PC-9 (cell line): ENCODE measurements around the gene F13B. TPM values are rescaled to one million over a fixed set of nuclear protein-coding genes. Genes with fewer than 3 reads are reported as not detected.

Experiments
- BruUV-seq: library from RNA; stranded (reverse); fragments of 400-500 nt; replicated peaks from 2 replicates; lab custom pipeline; 2021; lab: Mats Ljungman, UMichigan
- CTCF ChIA-PET: fragments of 300-600 bp; sonication (Branson Sonifier 250); formaldehyde crosslinking; loops from one replicate; lab custom pipeline; 2022; ENCODE audit warnings: antibody characterized with exemption; lab: Charles Lee
- POLR2A ChIA-PET: fragments of 300-600 bp; sonication (Branson Sonifier 250); formaldehyde crosslinking; loops from one replicate; lab custom pipeline; 2022; ENCODE audit warnings: antibody characterized with exemption; ENCODE audit not compliant: unreplicated experiment; lab: Charles Lee
- DNase-seq, 2 experiments: peaks; one replicate each; pipeline versions ENCODE4 v3.0.0 to v3.0.0-alpha.2; 2015 to 2022; ENCODE audit warnings: mixed read lengths in 1 of 2
- H2AFZ ChIP-seq: fragments of 200-600 bp; sonication (generic); 2 replicates; pipeline ENCODE4 v1.8.1; 2017; ENCODE audit warnings: antibody characterized with exemption
- H3F3A ChIP-seq: fragments of 200-600 bp; sonication (generic); 2 replicates; pipeline ENCODE4 v1.8.1; 2017; ENCODE audit warnings: antibody characterized with exemption, mild to moderate bottlenecking, low read depth; ENCODE audit not compliant: insufficient read depth
- H3K27ac ChIP-seq: fragments of 200-600 bp; sonication (generic); 2 replicates; pipeline ENCODE4 v1.6.1; 2016; ENCODE audit warnings: mixed run types
- H3K27me3 ChIP-seq: fragments of 200-600 bp; sonication (generic); 2 replicates; pipeline ENCODE4 v1.6.1; 2016; ENCODE audit warnings: low read depth, mixed run types; ENCODE audit not compliant: insufficient read depth
- H3K36me3 ChIP-seq: fragments of 200-600 bp; sonication (generic); 2 replicates; pipeline ENCODE4 v1.6.1; 2016; ENCODE audit warnings: low read depth, mixed run types
- H3K4me1 ChIP-seq: fragments of 200-600 bp; sonication (generic); replicated peaks from 2 replicates; pipeline ENCODE4 v1.6.1; 2016; ENCODE audit warnings: mixed run types; ENCODE audit not compliant: insufficient read depth
- H3K4me2 ChIP-seq: fragments of 200-600 bp; sonication (generic); 2 replicates; pipeline ENCODE4 v1.6.1; 2017; ENCODE audit warnings: mixed run types
- H3K4me3 ChIP-seq: fragments of 200-600 bp; sonication (generic); 2 replicates; pipeline ENCODE4 v1.6.1; 2016; ENCODE audit warnings: mixed run types
- H3K79me2 ChIP-seq: fragments of 200-600 bp; sonication (generic); 2 replicates; pipeline ENCODE4 v1.6.1; 2017; ENCODE audit warnings: low read depth, mixed run types
- H3K9me2 ChIP-seq: fragments of 200-600 bp; sonication (generic); 2 replicates; pipeline ENCODE4 v1.8.1; 2017; ENCODE audit warnings: mild to moderate bottlenecking; ENCODE audit not compliant: insufficient read depth
- H3K9me3 ChIP-seq: fragments of 200-600 bp; sonication (generic); 2 replicates; pipeline ENCODE4 v1.8.1; 2016; ENCODE audit warnings: low read depth; ENCODE audit not compliant: insufficient read depth
- H4K20me1 ChIP-seq: fragments of 200-600 bp; sonication (generic); 2 replicates; pipeline ENCODE4 v1.8.1; 2017; ENCODE audit not compliant: insufficient read depth
- EZH2 ChIP-seq: fragments of 200-600 bp; sonication (generic); IDR thresholded peaks from 2 replicates; pipeline ENCODE4 v1.8.0; 2017; ENCODE audit warnings: antibody characterized with exemption, low read depth
- intact Hi-C: fragments of 100-400 bp; cut with micrococcal nuclease; formaldehyde crosslinking; loops from one replicate; pipeline ENCODE4 v1.10.0; 2022; ENCODE audit not compliant: unreplicated experiment
- total RNA-seq: library from RNA; stranded (reverse); gene quantifications from 2 replicates; pipeline ENCODE4 v1.2.3, GENCODE V29; 2021
- TF ChIP-seq, protein P1 (sequence below): fragments of 200-600 bp; sonication (generic); conservative IDR thresholded peaks from 2 replicates; pipeline ENCODE4 v1.6.1; 2017; ENCODE audit warnings: mixed run types, antibody characterized with exemption, mild to moderate bottlenecking, moderate library complexity

The F13B gene
- total RNA-seq, 1 experiment from 2014 or later: not detected

DNA sequence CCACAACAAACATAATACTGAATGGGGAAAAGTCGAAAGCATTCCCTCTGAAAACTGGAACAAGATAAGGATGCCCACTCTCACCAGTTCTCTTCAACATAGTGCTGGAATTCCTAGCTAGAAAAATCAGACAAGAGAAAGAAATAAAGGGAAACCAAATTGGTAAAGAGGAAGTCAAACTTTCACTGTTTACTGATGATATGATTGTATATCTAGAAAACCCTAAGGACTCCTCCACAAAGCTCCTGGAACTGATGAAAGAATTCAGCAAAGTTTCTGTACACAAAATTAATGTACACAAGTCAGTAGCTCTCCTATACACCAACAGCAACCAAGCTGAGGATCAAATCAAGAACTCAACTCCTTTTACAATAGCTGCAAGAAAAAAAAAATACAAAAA is 6.9 kb upstream of the F13B start:
- no peaks in the 10 kb centered on the region; the same call in 1 of the 2 replicates for H3K9me2 ChIP-seq
- H3K4me1 ChIP-seq: no peaks in the 10 kb centered on the region
- no peaks in the 10 kb centered on the region for H4K20me1 ChIP-seq
- H3K4me2 ChIP-seq: no peak overlapping the region
- no peak overlapping the region for H3K27ac ChIP-seq
- no peak for DNase-seq
- intact Hi-C loops: no loop called here
- no peaks in the 10 kb centered on the region for H3K9me3 ChIP-seq
- no peaks in the 10 kb centered on the region for H3F3A ChIP-seq
- ChIA-PET CTCF (no interaction called here), POLR2A (no interaction called here)
- H3K79me2 ChIP-seq: no peaks in the 10 kb centered on the region
- H2AFZ ChIP-seq: no peak overlapping the region
- H3K27me3 ChIP-seq: no peaks in the 10 kb centered on the region
- BruUV-seq: no TSS peak
- TF ChIP-seq, protein P1, sequence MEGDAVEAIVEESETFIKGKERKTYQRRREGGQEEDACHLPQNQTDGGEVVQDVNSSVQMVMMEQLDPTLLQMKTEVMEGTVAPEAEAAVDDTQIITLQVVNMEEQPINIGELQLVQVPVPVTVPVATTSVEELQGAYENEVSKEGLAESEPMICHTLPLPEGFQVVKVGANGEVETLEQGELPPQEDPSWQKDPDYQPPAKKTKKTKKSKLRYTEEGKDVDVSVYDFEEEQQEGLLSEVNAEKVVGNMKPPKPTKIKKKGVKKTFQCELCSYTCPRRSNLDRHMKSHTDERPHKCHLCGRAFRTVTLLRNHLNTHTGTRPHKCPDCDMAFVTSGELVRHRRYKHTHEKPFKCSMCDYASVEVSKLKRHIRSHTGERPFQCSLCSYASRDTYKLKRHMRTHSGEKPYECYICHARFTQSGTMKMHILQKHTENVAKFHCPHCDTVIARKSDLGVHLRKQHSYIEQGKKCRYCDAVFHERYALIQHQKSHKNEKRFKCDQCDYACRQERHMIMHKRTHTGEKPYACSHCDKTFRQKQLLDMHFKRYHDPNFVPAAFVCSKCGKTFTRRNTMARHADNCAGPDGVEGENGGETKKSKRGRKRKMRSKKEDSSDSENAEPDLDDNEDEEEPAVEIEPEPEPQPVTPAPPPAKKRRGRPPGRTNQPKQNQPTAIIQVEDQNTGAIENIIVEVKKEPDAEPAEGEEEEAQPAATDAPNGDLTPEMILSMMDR: no peak
- TF ChIP-seq EZH2: no peak
- no peak overlapping the region for H3K4me3 ChIP-seq
- no peaks in the 10 kb centered on the region for H3K36me3 ChIP-seq

DNA sequence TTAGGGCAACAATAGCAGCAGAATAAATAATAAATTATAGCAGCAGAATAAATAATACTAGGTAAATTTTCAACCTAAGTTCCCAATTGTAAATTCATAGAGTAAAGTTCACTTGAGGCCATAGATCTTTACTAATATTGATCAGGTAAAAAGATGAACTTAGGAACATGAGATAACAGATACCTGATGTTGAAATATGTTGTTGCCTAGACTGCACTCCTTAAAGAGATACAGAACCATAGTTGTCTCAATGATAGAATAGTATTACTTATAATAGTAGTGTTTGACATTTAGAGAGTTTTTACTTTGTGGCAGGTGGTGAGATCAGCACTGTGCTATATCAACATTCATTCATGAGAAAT is 378 bp upstream of the F13B start:
- H4K20me1 ChIP-seq: no peaks in the 10 kb centered on the region
- TF ChIP-seq EZH2: no peak
- TF ChIP-seq, protein P1: no peak
- no peaks in the 10 kb centered on the region for H3K36me3 ChIP-seq
- no peak overlapping the region for H2AFZ ChIP-seq
- ChIA-PET POLR2A (no interaction called here), CTCF (no interaction called here)
- intact Hi-C loops: no loop called here
- H3K4me1 ChIP-seq: no peaks in the 10 kb centered on the region
- DNase-seq: no peak
- H3K27me3 ChIP-seq: no peaks in the 10 kb centered on the region
- H3F3A ChIP-seq: no peaks in the 10 kb centered on the region
- no peak overlapping the region for H3K27ac ChIP-seq
- no TSS peak for BruUV-seq
- no peaks in the 10 kb centered on the region for H3K9me3 ChIP-seq
- H3K79me2 ChIP-seq: no peaks in the 10 kb centered on the region
- no peaks in the 10 kb centered on the region for H3K9me2 ChIP-seq
- no peak overlapping the region for H3K4me2 ChIP-seq
- H3K4me3 ChIP-seq: no peak overlapping the region

DNA sequence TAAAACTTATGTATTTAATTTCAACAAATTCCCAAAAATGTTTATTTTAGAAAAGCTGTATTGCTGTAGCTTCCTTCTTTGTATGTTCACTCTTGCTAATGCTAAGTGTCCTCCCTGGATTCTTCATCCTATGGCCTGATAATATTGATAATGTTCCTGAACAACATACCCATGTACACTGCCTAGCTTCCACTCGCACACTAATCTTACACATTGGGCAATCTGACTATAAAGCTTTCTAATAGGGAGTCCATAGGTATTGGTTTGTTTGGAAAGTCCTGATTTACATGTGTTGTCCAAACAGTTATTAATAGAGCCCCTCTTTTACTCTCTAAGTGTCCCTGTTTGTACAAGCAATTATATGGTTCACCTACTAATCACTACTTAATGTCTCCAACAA is 783 bp downstream of the F13B start:
- no peaks in the 10 kb centered on the region for H3K9me3 ChIP-seq
- no peaks in the 10 kb centered on the region for H4K20me1 ChIP-seq
- H3K4me3 ChIP-seq: no peak overlapping the region
- ChIA-PET POLR2A (no interaction called here), CTCF (no interaction called here)
- no peak overlapping the region for H3K4me2 ChIP-seq
- no peak for TF ChIP-seq EZH2
- TF ChIP-seq, protein P1: no peak
- no peaks in the 10 kb centered on the region for H3K36me3 ChIP-seq
- no peaks in the 10 kb centered on the region for H3K9me2 ChIP-seq
- 0 out of 2 replicates have a peak overlapping the region, but pooled peaks have one; percentile 31 for H2AFZ ChIP-seq
- BruUV-seq: no TSS peak
- no peaks in the 10 kb centered on the region for H3K27me3 ChIP-seq
- intact Hi-C loops: no loop called here
- H3K4me1 ChIP-seq: no peaks in the 10 kb centered on the region
- no peak for DNase-seq
- H3F3A ChIP-seq: no peaks in the 10 kb centered on the region
- H3K79me2 ChIP-seq: no peaks in the 10 kb centered on the region
- H3K27ac ChIP-seq: no peak overlapping the region
